ENCODE results near the gene MYL9. TPM values are rescaled to one million over a fixed set of nuclear protein-coding genes. Genes with fewer than 3 reads are reported as not detected.
A peak's percentile ranks its signal among the peaks of the same experiment; 100 is the strongest.

MYL9 gene
- total and polyA plus RNA-seq, 2 donors (not counting 1 experiment from before 2014, with no cell fraction given), result 25.4 to 457 TPM

GRCh38 chr20:36541768-36542488 is 609 bp downstream of the MYL9 start:
- Histone ChIP-seq H3K9ac (ENCODE audit: insufficient read depth, low read length) (peak overlapping the region; percentile 91), H3K36me3 (ENCODE audit: control insufficient read depth, insufficient read depth, low read length) (peaks cover 5% of the 10 kb centered on the region), H3K27me3 (ENCODE audit: control insufficient read depth, insufficient read depth, low read length) (no peaks in the 10 kb centered on the region), H3K4me2 (ENCODE audit: extremely low read depth, insufficient read depth, low read length) (peak overlapping the region; percentile 85), H3K79me2 (ENCODE audit: control insufficient read depth, insufficient read depth, low read length) (peaks cover 38% of the 10 kb centered on the region), H2AFZ (ENCODE audit: low read length) (no peak overlapping the region), H3K4me1 (ENCODE audit: control insufficient read depth, extremely low read depth, insufficient read depth, low read length) (peaks cover 25% of the 10 kb centered on the region), H3K27ac (ENCODE audit: insufficient read depth, low read length) (peak overlapping the region; percentile 75), H3K4me3 (replicated peaks in 1 of 4; ENCODE audit: control extremely low read depth in 1 of 4, insufficient read depth in 1 of 4, low read depth in 3 of 4, low read length in 4 of 4) (peak overlapping the region; percentile 74 to 98 (median 85)), H3K9me3 (ENCODE audit: control insufficient read depth, insufficient read depth, low read depth, low read length) (no peaks in the 10 kb centered on the region), H4K20me1 (ENCODE audit: control insufficient read depth, extremely low read depth, insufficient read depth, low read length) (no peaks in the 10 kb centered on the region)
- TF ChIP-seq EZH2 (IDR thresholded peaks at IDR 0.05; ENCODE audit: low read length, missing control alignments), result no peak
- TF ChIP-seq CTCF (conservative IDR thresholded peaks at IDR 0.05 in 1 of 2, IDR thresholded peaks at IDR 0.05 in 1 of 2; ENCODE audit: low read depth in 1 of 2, low read length in 2 of 2), result peak; percentile 61 to 68
- peak; percentile 59 to 60 for DNase-seq (ENCODE audit: low read depth in 2 of 2)

- H3K36me3 ChIP-seq (ENCODE audit: control insufficient read depth, insufficient read depth, low read length), result peaks cover 12% of the 10 kb centered on the region
- peaks cover 25% of the 10 kb centered on the region for H3K4me1 ChIP-seq (ENCODE audit: control insufficient read depth, extremely low read depth, insufficient read depth, low read length)
- peak overlapping the region; percentile 74 to 98 (median 85) for H3K4me3 ChIP-seq (replicated peaks in 1 of 4; ENCODE audit: control extremely low read depth in 1 of 4, insufficient read depth in 1 of 4, low read depth in 3 of 4, low read length in 4 of 4)
- peak overlapping the region; percentile 75 for H3K27ac ChIP-seq (ENCODE audit: insufficient read depth, low read length)
- H3K27me3 ChIP-seq (ENCODE audit: control insufficient read depth, insufficient read depth, low read length), result no peaks in the 10 kb centered on the region
- no peaks in the 10 kb centered on the region for H3K9me3 ChIP-seq (ENCODE audit: control insufficient read depth, insufficient read depth, low read depth, low read length)
- peak overlapping the region; percentile 47 for H3K9ac ChIP-seq (ENCODE audit: insufficient read depth, low read length)
- no peak for DNase-seq (ENCODE audit: low read depth in 2 of 2)
- H3K4me2 ChIP-seq (ENCODE audit: extremely low read depth, insufficient read depth, low read length), result peak overlapping the region; percentile 85
- no peak overlapping the region for H2AFZ ChIP-seq (ENCODE audit: low read length)
- TF ChIP-seq CTCF (conservative IDR thresholded peaks at IDR 0.05 in 1 of 2, IDR thresholded peaks at IDR 0.05 in 1 of 2; ENCODE audit: low read depth in 1 of 2, low read length in 2 of 2), result no peak
- no peak for TF ChIP-seq EZH2 (IDR thresholded peaks at IDR 0.05; ENCODE audit: low read length, missing control alignments)
- peaks cover 38% of the 10 kb centered on the region for H3K79me2 ChIP-seq (ENCODE audit: control insufficient read depth, insufficient read depth, low read length)
- H4K20me1 ChIP-seq (ENCODE audit: control insufficient read depth, extremely low read depth, insufficient read depth, low read length), result no peaks in the 10 kb centered on the region
Measured at GRCh38 chr20:36542516-36543183, 1.3 kb downstream of the MYL9 start.

All from fibroblast of lung (primary cell).